GM21528 (cell line): ENCODE data around the gene VCL.

Experiments used
- ATAC-seq: cut with Tn5 transposase; IDR thresholded peaks from one replicate; pipeline ENCODE4 v1.9.1; 2021; ENCODE audit warnings: mild to moderate bottlenecking, moderate library complexity; ENCODE audit not compliant: unreplicated experiment, low FRiP score

Gene VCL

DNA sequence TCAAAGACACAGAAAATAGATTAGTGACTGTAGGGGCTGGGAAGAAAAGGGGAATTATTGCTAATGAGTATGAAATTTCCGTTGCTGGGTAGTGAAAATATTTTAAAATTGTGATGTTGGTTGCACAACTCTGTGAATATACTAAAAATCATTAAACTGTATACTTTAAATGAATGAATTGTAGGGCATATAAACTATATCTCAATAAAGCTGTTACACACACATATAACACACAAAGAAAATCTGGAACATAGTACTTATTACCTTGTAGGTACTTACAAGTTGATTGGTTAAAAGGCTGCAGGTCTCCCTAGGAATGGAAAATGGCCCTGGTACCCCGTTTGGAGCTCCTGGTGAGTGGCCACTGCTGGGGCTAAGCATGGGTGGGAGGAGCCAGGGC lies 27.1 kb upstream of the VCL start:
- ATAC-seq = no peak

GRCh38 chr10:73971636-73972354 lies 26.1 kb upstream of the VCL start:
- no peak for ATAC-seq

- no peak for ATAC-seq
Measured at GRCh38 chr10:73973427-73973826, 24.5 kb upstream of the VCL start.

GRCh38 chr10:73974309-73974946 lies 23.5 kb upstream of the VCL start:
- ATAC-seq = no peak

GRCh38 chr10:73975388-73975787 lies 22.5 kb upstream of the VCL start:
- no peak for ATAC-seq

- no peak for ATAC-seq
Measured at GRCh38 chr10:73979141-73979808, 18.6 kb upstream of the VCL start.

- no peak for ATAC-seq
Measured at GRCh38 chr10:73979809-73980433, 18.0 kb upstream of the VCL start.

DNA sequence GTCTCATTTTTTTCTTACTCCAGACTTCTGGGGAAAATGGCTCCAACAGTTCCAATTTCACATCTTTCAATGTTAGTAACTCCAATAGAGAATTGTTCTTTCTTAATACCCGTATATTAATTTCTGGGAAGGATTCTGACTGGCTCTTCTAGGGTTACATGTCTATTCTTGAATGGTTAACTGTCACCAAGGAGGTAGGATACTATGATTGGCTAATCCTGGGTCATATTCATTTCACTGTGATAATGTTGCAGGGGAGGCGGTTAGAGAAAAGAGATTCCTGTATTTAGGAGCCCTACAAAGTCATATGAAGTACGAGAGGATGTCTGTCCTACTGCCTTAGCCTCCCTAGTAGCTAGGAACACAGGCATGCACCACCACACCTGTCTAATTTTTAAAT lies 16.1 kb upstream of the VCL start:
- ATAC-seq = no peak

- ATAC-seq = no peak
Measured at GRCh38 chr10:73983096-73984047, 14.5 kb upstream of the VCL start.

DNA sequence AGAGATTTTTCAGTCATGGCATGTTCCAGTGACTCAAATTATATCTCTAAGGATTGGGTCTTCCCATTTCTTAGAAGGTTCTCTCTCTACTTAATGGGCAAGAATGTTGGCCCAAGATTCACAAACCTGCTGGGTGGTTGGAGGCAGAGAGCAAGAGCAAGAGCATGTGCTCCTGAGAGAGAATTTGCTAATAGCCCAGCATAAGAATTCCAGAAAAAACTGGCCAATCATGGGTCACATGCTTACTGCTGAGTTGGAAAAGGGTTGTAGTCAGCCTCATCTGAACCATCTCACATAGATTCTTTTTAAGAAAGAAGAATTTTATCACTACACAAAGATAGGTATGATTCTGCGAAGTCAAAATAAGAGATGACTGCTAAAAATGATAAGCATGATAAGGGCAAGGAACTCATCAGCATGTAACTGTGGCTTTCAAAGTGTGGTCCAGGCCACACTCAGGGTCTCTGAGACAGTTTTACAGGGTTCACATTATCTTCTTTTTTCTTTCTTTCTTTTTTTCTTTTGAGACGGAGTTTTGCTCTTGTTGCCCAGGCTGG lies 8.2 kb upstream of the VCL start:
- no peak for ATAC-seq

GRCh38 chr10:73991203-73991883 lies 6.6 kb upstream of the VCL start:
- ATAC-seq = no peak

DNA sequence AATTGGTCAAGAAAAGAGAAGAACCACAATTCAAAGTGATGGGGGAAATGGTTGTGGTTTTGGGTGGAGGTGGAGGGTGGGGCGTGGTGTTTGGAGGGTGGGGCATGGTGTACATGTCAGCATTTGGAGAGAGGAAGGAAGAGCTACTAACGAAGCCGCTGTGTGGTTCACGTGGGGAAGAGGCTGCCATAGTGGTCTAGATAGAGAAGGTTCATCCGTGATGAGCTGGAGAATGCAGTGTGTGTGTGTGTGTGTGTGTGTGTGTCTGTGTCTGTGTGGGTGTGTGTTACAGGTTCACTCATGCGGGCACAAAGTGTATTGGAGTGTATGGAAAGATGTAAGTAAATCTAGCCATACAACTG lies 6.1 kb upstream of the VCL start:
- ATAC-seq = no peak

DNA sequence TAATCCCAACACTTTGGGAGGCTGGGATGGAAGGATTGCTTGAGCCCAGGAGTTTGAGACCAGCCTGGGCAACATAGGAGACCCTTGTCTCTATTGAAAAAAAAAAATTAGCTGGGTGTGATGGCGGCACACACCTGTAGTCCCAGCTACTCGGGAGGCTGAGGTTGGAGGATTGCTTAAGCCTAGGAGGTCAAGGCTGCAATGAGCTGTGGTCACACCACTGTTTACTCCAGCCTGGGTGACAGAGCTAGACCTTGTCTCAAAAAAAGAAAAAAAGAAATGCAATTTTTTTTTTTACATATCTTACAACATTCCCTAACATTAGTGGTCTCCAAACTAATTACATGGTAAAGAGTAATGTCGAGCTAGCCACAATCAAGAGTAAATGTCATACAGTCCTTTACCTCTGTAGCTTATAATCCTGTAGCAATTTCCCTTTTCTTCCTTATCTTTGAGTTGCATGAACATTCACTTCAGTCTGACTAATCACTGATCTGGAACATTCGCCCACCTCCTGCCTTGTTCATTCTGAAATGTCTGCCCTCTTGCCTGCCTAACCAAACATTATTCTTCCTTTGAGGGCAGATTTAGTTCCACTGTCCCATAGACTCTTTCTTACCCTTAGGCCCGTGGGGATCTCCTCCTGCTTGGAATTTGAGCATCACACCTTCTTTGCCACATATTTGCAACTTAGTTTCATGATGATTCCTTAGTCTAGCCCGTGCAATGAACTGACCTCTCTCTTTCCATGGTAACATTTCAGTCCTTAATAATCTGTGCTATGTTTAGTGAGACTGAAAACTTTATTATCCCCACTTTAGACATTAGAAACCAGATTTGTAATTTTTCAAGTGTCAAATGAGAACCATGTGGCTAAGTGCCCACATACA lies 4.8 kb upstream of the VCL start:
- ATAC-seq = no peak

- no peak for ATAC-seq
Measured at GRCh38 chr10:73995035-73995358, 2.9 kb upstream of the VCL start.

DNA sequence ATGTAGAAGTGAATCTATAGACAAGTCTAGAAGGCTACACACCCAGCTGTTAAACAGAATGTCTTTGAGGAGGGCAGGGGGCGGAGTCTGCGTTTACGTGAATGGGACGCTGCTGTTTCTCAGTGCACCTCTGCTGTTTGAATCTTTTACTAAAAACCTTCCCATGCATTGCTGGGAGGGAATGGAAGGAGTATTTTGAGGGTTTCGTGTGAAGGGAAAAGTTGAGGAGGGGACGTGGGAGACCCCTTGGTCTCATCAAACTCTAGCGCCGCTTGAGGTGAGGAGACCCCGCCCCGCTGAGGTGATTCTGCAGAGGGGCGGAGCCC lies 492 bp upstream of the VCL start:
- peak; percentile 27 for ATAC-seq

DNA sequence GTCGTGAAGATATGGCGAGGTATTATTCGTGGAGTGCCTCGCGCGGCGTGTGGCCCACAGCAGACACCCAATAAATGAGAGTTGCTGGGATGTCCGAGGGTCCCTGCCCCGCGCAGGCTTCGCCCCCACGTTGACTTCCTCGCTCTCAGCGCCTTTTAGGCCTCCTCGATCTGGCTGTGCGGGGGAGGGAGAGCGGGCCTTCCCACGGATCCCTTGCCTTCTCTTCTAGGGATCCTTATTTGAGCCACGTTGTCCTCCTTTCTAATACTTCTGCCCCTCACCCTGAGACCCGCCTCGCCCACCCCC lies 660 bp downstream of the VCL start:
- no peak for ATAC-seq

- no peak for ATAC-seq
Measured at GRCh38 chr10:73998929-73999691, 1.2 kb downstream of the VCL start.

- ATAC-seq = no peak
Measured at GRCh38 chr10:73999703-74000102, 1.8 kb downstream of the VCL start.
